ENCODE data around the gene MPRIP. TPM values are rescaled to one million over a fixed set of nuclear protein-coding genes. Genes with fewer than 3 reads are reported as not detected.
"Not testable (repeated sequence)": the region's sequence is repeated elsewhere in the genome, so short reads cannot be mapped to it uniquely, and the experiment has no call there.

Gene MPRIP
- total RNA-seq, 4 donors from 2014 or later: 65.7 to 168 (median 147) TPM

DNA sequence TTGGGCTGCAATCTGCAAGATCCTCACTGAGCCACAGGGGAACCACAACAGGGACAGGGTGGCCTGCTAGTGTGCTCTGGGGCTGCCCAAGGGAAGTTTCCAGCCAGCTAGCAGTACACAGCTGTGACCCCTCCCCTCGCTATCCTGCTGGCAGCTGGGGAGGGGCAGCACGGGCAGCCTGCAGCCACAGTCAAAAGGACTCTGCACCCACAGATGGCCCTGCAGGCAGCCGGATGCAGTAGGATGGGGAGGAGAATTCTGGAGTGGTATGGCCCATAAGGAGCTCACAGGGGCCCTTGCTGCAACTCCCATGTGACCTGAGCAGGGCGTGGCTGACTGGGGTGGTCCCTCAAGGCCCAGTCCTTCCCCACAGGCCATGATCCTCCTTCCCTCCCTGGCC, 89.6 kb downstream of the MPRIP start:
- Histone ChIP-seq H3K4me1 (peaks cover 0 to 37% (median 0%) of the 10 kb centered on the region in 3 donors), H3K9me3 (no peaks in the 10 kb centered on the region), H3K27ac (no peak overlapping the region), H3K27me3 (no peaks in the 10 kb centered on the region), H3K36me3 (peaks cover 11 to 100% (median 18%) of the 10 kb centered on the region in 3 donors), H3K4me3 (no peak overlapping the region)
- no peak for DNase-seq
- intact Hi-C loops (cut with DNase I): loop anchor here (10.0 kb wide), 1 partner anchor 127 kb away; no protein-coding TSS in a partner anchor
- WGBS, 2 donors: 83 to 91% methylated on average over 1 to 4 of the region's 4 CpGs
- TF ChIP-seq, protein P1, sequence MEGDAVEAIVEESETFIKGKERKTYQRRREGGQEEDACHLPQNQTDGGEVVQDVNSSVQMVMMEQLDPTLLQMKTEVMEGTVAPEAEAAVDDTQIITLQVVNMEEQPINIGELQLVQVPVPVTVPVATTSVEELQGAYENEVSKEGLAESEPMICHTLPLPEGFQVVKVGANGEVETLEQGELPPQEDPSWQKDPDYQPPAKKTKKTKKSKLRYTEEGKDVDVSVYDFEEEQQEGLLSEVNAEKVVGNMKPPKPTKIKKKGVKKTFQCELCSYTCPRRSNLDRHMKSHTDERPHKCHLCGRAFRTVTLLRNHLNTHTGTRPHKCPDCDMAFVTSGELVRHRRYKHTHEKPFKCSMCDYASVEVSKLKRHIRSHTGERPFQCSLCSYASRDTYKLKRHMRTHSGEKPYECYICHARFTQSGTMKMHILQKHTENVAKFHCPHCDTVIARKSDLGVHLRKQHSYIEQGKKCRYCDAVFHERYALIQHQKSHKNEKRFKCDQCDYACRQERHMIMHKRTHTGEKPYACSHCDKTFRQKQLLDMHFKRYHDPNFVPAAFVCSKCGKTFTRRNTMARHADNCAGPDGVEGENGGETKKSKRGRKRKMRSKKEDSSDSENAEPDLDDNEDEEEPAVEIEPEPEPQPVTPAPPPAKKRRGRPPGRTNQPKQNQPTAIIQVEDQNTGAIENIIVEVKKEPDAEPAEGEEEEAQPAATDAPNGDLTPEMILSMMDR (IDR thresholded peaks at IDR 0.05): no peak
- no peak for TF ChIP-seq POLR2A (IDR thresholded peaks at IDR 0.05)

- H3K36me3 ChIP-seq: peaks cover 18 to 100% (median 19%) of the 10 kb centered on the region in 3 donors
- peaks cover 0 to 28% (median 0%) of the 10 kb centered on the region in 3 donors for H3K4me1 ChIP-seq
- no peak overlapping the region for H3K4me3 ChIP-seq
- 87 to 93% methylated on average over 5 to 7 of the region's 8 CpGs for WGBS, 2 donors
- no peaks in the 10 kb centered on the region for H3K27me3 ChIP-seq
- no peaks in the 10 kb centered on the region for H3K9me3 ChIP-seq
- TF ChIP-seq, protein P1 (IDR thresholded peaks at IDR 0.05): no peak
- no peak for TF ChIP-seq POLR2A (IDR thresholded peaks at IDR 0.05)
- DNase-seq: no peak
- intact Hi-C loops (cut with DNase I): loop anchor here (10.0 kb wide), 1 partner anchor 128 kb away; no protein-coding TSS in a partner anchor
- no peak overlapping the region for H3K27ac ChIP-seq
These were observed 90.5 kb downstream of the MPRIP start for GRCh38 chr17:17132746-17133145.

- TF ChIP-seq, protein P1 (IDR thresholded peaks at IDR 0.05): no peak
- no peak for TF ChIP-seq POLR2A (IDR thresholded peaks at IDR 0.05)
- intact Hi-C loops (cut with DNase I): loop anchor here (10.0 kb wide), 1 partner anchor 130 kb away; no protein-coding TSS in a partner anchor
- WGBS, 2 donors: 88 to 90% methylated on average over 4 to 6 of the region's 14 CpGs
These were observed 92.0 kb downstream of the MPRIP start for GRCh38 chr17:17134051-17134956.

DNA sequence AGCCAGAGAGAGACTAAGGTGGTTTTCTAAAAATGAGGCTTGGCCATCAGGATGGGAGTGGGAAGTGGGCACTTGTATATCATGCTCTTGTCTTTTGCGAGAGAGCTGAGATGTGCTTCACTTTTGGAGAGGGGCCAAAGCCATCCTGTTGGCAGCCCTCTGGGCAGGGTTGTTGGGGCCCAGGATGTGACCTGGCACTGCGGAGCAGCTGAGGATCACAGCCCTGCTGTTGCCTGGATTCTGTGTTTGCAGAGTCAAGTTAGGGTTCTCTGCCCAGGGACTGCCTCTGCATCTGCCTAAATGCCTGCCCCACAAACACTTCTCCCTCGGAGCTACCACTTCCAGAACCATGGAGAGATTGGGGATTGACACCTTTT, 92.7 kb downstream of the MPRIP start:
- Histone ChIP-seq H3K4me1 (peaks cover 0 to 15% (median 0%) of the 10 kb centered on the region in 3 donors), H3K27ac (no peak overlapping the region), H3K9me3 (no peaks in the 10 kb centered on the region), H3K36me3 (peaks cover 33 to 100% (median 38%) of the 10 kb centered on the region in 3 donors), H3K4me3 (no peak overlapping the region), H3K27me3 (no peaks in the 10 kb centered on the region)
- intact Hi-C loops (cut with DNase I): loop anchor here (10.0 kb wide), 1 partner anchor 130 kb away; no protein-coding TSS in a partner anchor
- DNase-seq: no peak
- WGBS, 2 donors: 90 to 100% methylated on average over 1 to 3 of the region's 3 CpGs
- TF ChIP-seq, protein P1 (IDR thresholded peaks at IDR 0.05): no peak
- TF ChIP-seq POLR2A (IDR thresholded peaks at IDR 0.05): no peak

More at GRCh38 chr17:17134051-17134956, 92.0 kb downstream of the MPRIP start:
- no peak overlapping the region for H3K27ac ChIP-seq
- peaks cover 32 to 100% (median 33%) of the 10 kb centered on the region in 3 donors for H3K36me3 ChIP-seq
- peaks cover 0 to 17% (median 0%) of the 10 kb centered on the region in 3 donors for H3K4me1 ChIP-seq
- no peak overlapping the region for H3K4me3 ChIP-seq
- no peak for DNase-seq
- H3K27me3 ChIP-seq: no peaks in the 10 kb centered on the region
- no peaks in the 10 kb centered on the region for H3K9me3 ChIP-seq

DNA sequence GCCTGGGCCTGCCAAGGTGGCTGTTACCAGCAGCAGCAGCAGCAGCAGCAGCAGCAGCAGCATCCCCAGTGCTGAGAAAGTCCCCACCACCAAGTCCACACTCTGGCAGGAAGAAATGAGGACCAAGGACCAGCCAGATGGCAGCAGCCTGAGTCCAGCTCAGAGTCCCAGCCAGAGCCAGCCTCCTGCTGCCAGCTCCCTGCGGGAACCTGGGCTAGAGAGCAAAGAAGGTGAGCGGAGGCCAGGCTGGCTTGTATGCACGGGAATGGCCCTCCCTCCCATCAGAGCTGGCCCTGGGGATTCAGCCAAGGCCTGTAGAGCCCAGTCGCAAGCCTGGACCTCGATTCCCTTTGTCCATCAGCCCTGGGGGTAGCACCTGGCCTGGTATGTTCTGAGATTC, 94.0 kb downstream of the MPRIP start:
- not testable (repeated sequence) for H3K27me3 ChIP-seq, H3K4me3 ChIP-seq, DNase-seq, H3K9me3 ChIP-seq, H3K27ac ChIP-seq
- Histone ChIP-seq H3K4me1 (peaks cover 3 to 18% (median 9%) of the 10 kb centered on the region in 3 donors), H3K36me3 (peaks cover 23 to 100% (median 39%) of the 10 kb centered on the region in 3 donors)
- 100% methylated on average over 2 of the region's 5 CpGs for WGBS, 2 donors
- intact Hi-C loops (cut with DNase I): loop anchor here (10.0 kb wide), 1 partner anchor 131 kb away; no protein-coding TSS in a partner anchor

Data from esophagus squamous epithelium (tissue), 5 donors.